AG04450 (cell line): ENCODE measurements around the gene USP17L20. TPM values are rescaled to one million over a fixed set of nuclear protein-coding genes. Genes with fewer than 3 reads are reported as not detected.
"Not testable (repeated sequence)": the region's sequence is repeated elsewhere in the genome, so short reads cannot be mapped to it uniquely, and the experiment has no call there.

Source experiments
- CTCF ChIA-PET: fragments of 300-600, 350-600 bp; formaldehyde crosslinking; extraction: SDS; loops from one replicate; lab custom pipeline; 2022; ENCODE audit warnings: antibody characterized with exemption, inconsistent platforms; lab: Charles Lee
- POLR2A ChIA-PET: fragments of 350-600 bp; formaldehyde crosslinking; extraction: SDS; loops from one replicate; lab custom pipeline; 2021; ENCODE audit warnings: antibody characterized with exemption, inconsistent platforms; lab: Yijun Ruan, JAX
- DNase-seq: peaks from one replicate; pipeline ENCODE4 v3.0.0-alpha.2; 2011; ENCODE audit warnings: low read depth, low spot score
- H3K27ac ChIP-seq: one replicate; pipeline ENCODE4 v1.5.1; 2012; ENCODE audit warnings: low read depth, low read length, control low read depth
- H3K27me3 ChIP-seq: one replicate; pipeline ENCODE4 v1.6.0; 2012; ENCODE audit warnings: low read length; ENCODE audit not compliant: control insufficient read depth, insufficient read depth
- H3K4me3 ChIP-seq: 2 replicates; pipeline ENCODE4 v1.5.1; 2011; ENCODE audit warnings: mild to moderate bottlenecking, low read depth, low read length, control low read depth
- H3K9me3 ChIP-seq: 2 replicates; pipeline ENCODE4 v1.5.1; 2012; ENCODE audit warnings: low read length; ENCODE audit not compliant: control insufficient read depth, insufficient read depth
- polyA minus RNA-seq: library from RNA; depleted of rRNA, polyadenylated mRNA; stranded (reverse); fragments of >200 nt; gene quantifications from 2 replicates; pipeline ENCODE4 v1.2.3, GENCODE V29; 2011; rRNA and poly(A)+ RNA removed
- polyA plus RNA-seq: library from polyadenylated mRNA; depleted of rRNA; stranded (reverse); fragments of >200 nt; gene quantifications from 2 replicates; pipeline ENCODE4 v1.2.3, GENCODE V29; 2011; rRNA removed

The USP17L20 gene
- polyA plus RNA-seq (not detected in 2 replicates), polyA minus RNA-seq (not detected in 2 replicates)

- H3K4me3 ChIP-seq, H3K9me3 ChIP-seq, POLR2A ChIA-PET, H3K27ac ChIP-seq, DNase-seq, CTCF ChIA-PET, H3K27me3 ChIP-seq: not testable (repeated sequence)
These were observed at the start of gene USP17L20 for GRCh38 chr4:9257824-9258223. TSS of gene USP17L20 (plus strand) at chr4:9258124. CDS start at chr4:9258124, 0 bp downstream.

- H3K4me3 ChIP-seq, POLR2A ChIA-PET, CTCF ChIA-PET, H3K9me3 ChIP-seq, H3K27ac ChIP-seq, H3K27me3 ChIP-seq, DNase-seq: not testable (repeated sequence)
These were observed 47.6 kb upstream of the USP17L20 start, which contains the start of gene USP17L10 for GRCh38 chr4:9210357-9210756. TSS of gene USP17L10 (plus strand) at chr4:9210657. CDS start at chr4:9210657, 0 bp downstream.

- POLR2A ChIA-PET, H3K4me3 ChIP-seq, H3K9me3 ChIP-seq, DNase-seq, H3K27me3 ChIP-seq, CTCF ChIA-PET, H3K27ac ChIP-seq: not testable (repeated sequence)
These were observed 43.2 kb upstream of the USP17L20 start for GRCh38 chr4:9214701-9215100.

- H3K4me3 ChIP-seq, H3K27ac ChIP-seq, H3K27me3 ChIP-seq, DNase-seq, CTCF ChIA-PET, H3K9me3 ChIP-seq, POLR2A ChIA-PET: not testable (repeated sequence)
These were observed 42.8 kb upstream of the USP17L20 start, which contains the start of gene USP17L11 for GRCh38 chr4:9215105-9215504. TSS of gene USP17L11 (plus strand) at chr4:9215405. CDS start at chr4:9215405, 0 bp downstream.

- DNase-seq, POLR2A ChIA-PET, H3K27me3 ChIP-seq, H3K27ac ChIP-seq, H3K4me3 ChIP-seq, CTCF ChIA-PET, H3K9me3 ChIP-seq: not testable (repeated sequence)
These were observed 38.1 kb upstream of the USP17L20 start, which contains the start of gene USP17L12 for GRCh38 chr4:9219852-9220251. TSS of gene USP17L12 (plus strand) at chr4:9220152. CDS start at chr4:9220152, 0 bp downstream.

GRCh38 chr4:9224596-9224995 lies 33.3 kb upstream of the USP17L20 start, which contains the start of gene USP17L13:
TSS of gene USP17L13 (plus strand) at chr4:9224896. CDS start at chr4:9224896, 0 bp downstream.
- POLR2A ChIA-PET, H3K27me3 ChIP-seq, H3K4me3 ChIP-seq, CTCF ChIA-PET, H3K27ac ChIP-seq, DNase-seq, H3K9me3 ChIP-seq: not testable (repeated sequence)

GRCh38 chr4:9230249-9230648 lies 27.7 kb upstream of the USP17L20 start:
- CTCF ChIA-PET, POLR2A ChIA-PET, H3K27me3 ChIP-seq, DNase-seq, H3K9me3 ChIP-seq, H3K27ac ChIP-seq, H3K4me3 ChIP-seq: not testable (repeated sequence)

GRCh38 chr4:9234085-9234484 lies 23.8 kb upstream of the USP17L20 start, which contains the start of gene USP17L15:
TSS of gene USP17L15 (plus strand) at chr4:9234385. CDS start at chr4:9234385, 0 bp downstream.
- CTCF ChIA-PET, H3K4me3 ChIP-seq, DNase-seq, POLR2A ChIA-PET, H3K9me3 ChIP-seq, H3K27ac ChIP-seq, H3K27me3 ChIP-seq: not testable (repeated sequence)

- H3K27me3 ChIP-seq, H3K27ac ChIP-seq, H3K4me3 ChIP-seq, H3K9me3 ChIP-seq, POLR2A ChIA-PET, DNase-seq, CTCF ChIA-PET: not testable (repeated sequence)
These were observed 19.5 kb upstream of the USP17L20 start for GRCh38 chr4:9238461-9238860.

- H3K27ac ChIP-seq, CTCF ChIA-PET, H3K27me3 ChIP-seq, DNase-seq, POLR2A ChIA-PET, H3K4me3 ChIP-seq, H3K9me3 ChIP-seq: not testable (repeated sequence)
These were observed 14.3 kb upstream of the USP17L20 start, which contains the start of gene USP17L17 for GRCh38 chr4:9243579-9243978. TSS of gene USP17L17 (plus strand) at chr4:9243879. CDS start at chr4:9243879, 0 bp downstream.

GRCh38 chr4:9247953-9248680 lies 9.8 kb upstream of the USP17L20 start, which contains the start of gene USP17L18:
TSS of gene USP17L18 (plus strand) at chr4:9248630. CDS start at chr4:9248630, 0 bp downstream.
- DNase-seq, H3K9me3 ChIP-seq, H3K4me3 ChIP-seq, CTCF ChIA-PET, POLR2A ChIA-PET, H3K27me3 ChIP-seq, H3K27ac ChIP-seq: not testable (repeated sequence)

- H3K4me3 ChIP-seq, POLR2A ChIA-PET, DNase-seq, H3K27me3 ChIP-seq, H3K9me3 ChIP-seq, H3K27ac ChIP-seq, CTCF ChIA-PET: not testable (repeated sequence)
These were observed 4.8 kb upstream of the USP17L20 start, which contains the start of gene USP17L19 for GRCh38 chr4:9253078-9253477. TSS of gene USP17L19 (plus strand) at chr4:9253378. CDS start at chr4:9253378, 0 bp downstream.
